HG03175 (cell line): ENCODE data around the gene GNE.

Experiments used
- ATAC-seq: cut with Tn5 transposase; IDR thresholded peaks from one replicate; pipeline ENCODE4 v1.9.1; 2021; ENCODE audit warnings: mild to moderate bottlenecking, moderate library complexity; ENCODE audit not compliant: unreplicated experiment

The GNE gene

GRCh38 chr9:36169708-36170107, 88.5 kb downstream of the GNE start:
- ATAC-seq = no peak

GRCh38 chr9:36169166-36169565, 89.1 kb downstream of the GNE start, which contains the start of gene CCIN:
CCIN (plus strand) TSS chr9:36169388; CDS start chr9:36169503, 115 bp downstream.
- ATAC-seq = no peak

- ATAC-seq = peak; percentile 88
Observed at GRCh38 chr9:36166168-36166927, 91.9 kb downstream of the GNE start.

- ATAC-seq = no peak
Observed at GRCh38 chr9:36165826-36166167, 92.5 kb downstream of the GNE start.

GRCh38 chr9:36164989-36165388, 93.3 kb downstream of the GNE start:
- ATAC-seq = no peak
